ENCODE data around the gene SLC24A3. TPM values are rescaled to one million over a fixed set of nuclear protein-coding genes. Genes with fewer than 3 reads are reported as not detected.

Gene SLC24A3
- total RNA-seq, 4 donors from 2014 or later = 12.9 to 49.8 (median 27.6) TPM

DNA sequence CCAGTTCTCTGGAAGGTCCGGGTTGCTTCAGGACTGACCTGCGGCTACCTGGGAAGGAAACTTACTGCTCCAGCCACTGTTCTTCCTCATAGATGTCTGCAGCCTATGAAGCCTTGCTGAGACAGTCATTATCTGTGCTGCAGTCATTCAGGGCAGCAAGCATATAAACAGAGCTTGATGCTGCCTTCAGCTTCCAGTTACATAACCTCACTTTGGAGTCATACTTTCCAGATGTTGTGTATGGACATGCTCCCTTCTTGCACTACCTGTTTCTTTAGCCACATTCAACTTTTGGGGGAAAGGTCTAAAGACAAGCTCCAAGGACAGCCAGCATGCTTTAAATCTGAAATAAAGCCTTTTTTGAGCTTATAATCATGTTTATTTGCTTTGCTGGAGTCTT is 98.1 kb downstream of the SLC24A3 start:
- TF ChIP-seq, protein P1, sequence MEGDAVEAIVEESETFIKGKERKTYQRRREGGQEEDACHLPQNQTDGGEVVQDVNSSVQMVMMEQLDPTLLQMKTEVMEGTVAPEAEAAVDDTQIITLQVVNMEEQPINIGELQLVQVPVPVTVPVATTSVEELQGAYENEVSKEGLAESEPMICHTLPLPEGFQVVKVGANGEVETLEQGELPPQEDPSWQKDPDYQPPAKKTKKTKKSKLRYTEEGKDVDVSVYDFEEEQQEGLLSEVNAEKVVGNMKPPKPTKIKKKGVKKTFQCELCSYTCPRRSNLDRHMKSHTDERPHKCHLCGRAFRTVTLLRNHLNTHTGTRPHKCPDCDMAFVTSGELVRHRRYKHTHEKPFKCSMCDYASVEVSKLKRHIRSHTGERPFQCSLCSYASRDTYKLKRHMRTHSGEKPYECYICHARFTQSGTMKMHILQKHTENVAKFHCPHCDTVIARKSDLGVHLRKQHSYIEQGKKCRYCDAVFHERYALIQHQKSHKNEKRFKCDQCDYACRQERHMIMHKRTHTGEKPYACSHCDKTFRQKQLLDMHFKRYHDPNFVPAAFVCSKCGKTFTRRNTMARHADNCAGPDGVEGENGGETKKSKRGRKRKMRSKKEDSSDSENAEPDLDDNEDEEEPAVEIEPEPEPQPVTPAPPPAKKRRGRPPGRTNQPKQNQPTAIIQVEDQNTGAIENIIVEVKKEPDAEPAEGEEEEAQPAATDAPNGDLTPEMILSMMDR (IDR thresholded peaks at IDR 0.05) = no peak
- no peak for TF ChIP-seq POLR2A (IDR thresholded peaks at IDR 0.05)
- no peak for DNase-seq

DNA sequence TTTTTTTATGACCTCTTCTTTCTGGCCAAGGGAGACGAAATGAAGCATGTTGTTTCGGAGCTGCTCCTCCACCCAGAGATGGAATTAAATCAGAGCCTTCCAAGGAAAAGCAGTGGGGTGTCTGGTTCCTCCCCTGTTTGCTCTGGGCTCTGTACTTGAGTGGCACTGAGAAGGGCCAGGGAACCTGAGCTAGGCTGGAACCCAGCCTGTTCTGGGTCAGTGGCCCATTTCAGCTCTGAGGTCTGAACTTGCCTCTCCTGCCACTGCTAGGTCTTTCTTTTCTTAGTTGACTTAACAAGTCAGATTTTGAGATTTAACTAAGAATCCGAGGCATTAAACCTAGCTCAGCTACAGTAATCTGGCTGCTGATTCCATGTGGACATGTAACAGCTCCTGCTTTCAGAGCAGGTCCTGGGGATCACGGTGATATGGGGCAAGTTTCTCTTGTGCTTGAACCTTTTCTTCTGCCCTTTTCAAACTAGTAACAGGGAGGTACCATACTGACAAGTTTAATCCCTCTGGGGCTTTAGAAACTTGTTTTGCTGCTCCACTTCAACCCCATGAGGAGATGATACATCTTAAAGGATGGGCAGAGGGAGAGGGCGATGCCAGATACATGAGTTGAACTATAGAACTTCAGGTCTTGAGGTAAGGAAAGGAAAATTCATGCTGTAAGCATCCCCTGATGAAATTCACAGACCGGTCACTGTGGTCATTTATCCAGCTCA is 101.1 kb downstream of the SLC24A3 start:
- Histone ChIP-seq H3K4me1 (no peaks in the 10 kb centered on the region), H3K9me3 (no peaks in the 10 kb centered on the region), H3K4me3 (no peak overlapping the region), H3K27me3 (no peaks in the 10 kb centered on the region), H3K27ac (no peak overlapping the region), H3K36me3 (no peaks in the 10 kb centered on the region)
- no peak for TF ChIP-seq POLR2A (IDR thresholded peaks at IDR 0.05)
- TF ChIP-seq, protein P1 (IDR thresholded peaks at IDR 0.05) = no peak
- DNase-seq = no peak
- intact Hi-C loops (cut with DNase I; ENCODE audit: low total_unique reads) = no loop called here

More for the DNA sequence above, 98.1 kb downstream of the SLC24A3 start:
- no peaks in the 10 kb centered on the region for H3K36me3 ChIP-seq
- H3K27me3 ChIP-seq = no peaks in the 10 kb centered on the region
- intact Hi-C loops (cut with DNase I; ENCODE audit: low total_unique reads) = no loop called here
- no peak overlapping the region for H3K27ac ChIP-seq
- no peaks in the 10 kb centered on the region for H3K4me1 ChIP-seq
- H3K4me3 ChIP-seq = no peak overlapping the region
- H3K9me3 ChIP-seq = no peaks in the 10 kb centered on the region

- no peak for TF ChIP-seq POLR2A (IDR thresholded peaks at IDR 0.05)
- TF ChIP-seq, protein P1 (IDR thresholded peaks at IDR 0.05) = no peak
- DNase-seq = no peak
- Histone ChIP-seq H3K4me3 (no peak overlapping the region), H3K4me1 (no peaks in the 10 kb centered on the region), H3K27me3 (no peaks in the 10 kb centered on the region), H3K27ac (no peak overlapping the region), H3K9me3 (no peaks in the 10 kb centered on the region), H3K36me3 (no peaks in the 10 kb centered on the region)
- intact Hi-C loops (cut with DNase I; ENCODE audit: low total_unique reads) = no loop called here
Measured at GRCh38 chr20:19314621-19315020, 102.2 kb downstream of the SLC24A3 start.

DNA sequence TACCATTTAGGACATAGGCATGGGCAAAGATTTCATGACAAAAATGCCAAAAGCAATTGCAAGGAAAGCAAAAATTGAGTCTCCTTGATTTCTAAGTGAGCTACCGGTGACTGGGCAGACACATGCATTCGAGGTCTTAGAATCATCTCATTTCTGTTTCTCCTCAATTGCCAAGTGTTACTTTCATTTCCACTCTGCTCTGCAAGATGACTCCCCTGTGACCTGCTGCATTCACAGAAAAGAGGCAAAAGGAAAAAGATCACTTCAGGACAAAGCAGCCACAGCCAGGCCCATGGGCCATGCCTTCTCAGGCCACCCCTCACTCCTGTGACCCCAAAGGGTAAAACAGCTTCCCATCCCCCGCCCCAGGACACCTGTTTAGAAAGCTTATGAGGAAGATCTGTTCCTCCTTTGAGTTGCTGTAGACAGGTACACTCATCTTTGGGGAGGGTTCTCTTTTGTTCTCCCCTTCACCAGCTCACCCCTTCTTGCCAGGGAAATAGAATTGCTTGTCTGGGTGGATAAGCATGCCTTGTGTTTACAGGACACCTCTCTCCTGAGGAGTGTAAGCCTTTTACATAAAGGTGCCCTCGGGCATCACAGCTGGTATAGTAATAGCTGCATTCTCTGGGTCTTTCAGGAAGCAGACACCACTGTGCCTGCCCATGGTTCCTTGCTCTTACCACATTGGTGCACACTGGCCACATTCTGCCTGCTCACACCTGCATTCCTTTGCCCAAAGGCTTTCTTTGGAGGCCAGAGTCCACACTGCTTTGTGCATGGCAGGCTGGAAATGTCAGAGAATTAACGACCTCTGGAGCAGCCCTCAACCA is 105.0 kb downstream of the SLC24A3 start:
- DNase-seq = no peak
- H3K27ac ChIP-seq = no peak overlapping the region
- TF ChIP-seq, protein P1 (IDR thresholded peaks at IDR 0.05) = no peak
- TF ChIP-seq POLR2A (IDR thresholded peaks at IDR 0.05) = no peak
- H3K9me3 ChIP-seq = no peaks in the 10 kb centered on the region
- intact Hi-C loops (cut with DNase I; ENCODE audit: low total_unique reads) = no loop called here
- H3K4me1 ChIP-seq = no peaks in the 10 kb centered on the region
- no peaks in the 10 kb centered on the region for H3K36me3 ChIP-seq
- H3K4me3 ChIP-seq = no peak overlapping the region
- H3K27me3 ChIP-seq = no peaks in the 10 kb centered on the region

- no peak for DNase-seq
- Histone ChIP-seq H3K4me1 (no peaks in the 10 kb centered on the region), H3K27me3 (no peaks in the 10 kb centered on the region), H3K27ac (no peak overlapping the region), H3K9me3 (no peaks in the 10 kb centered on the region), H3K36me3 (no peaks in the 10 kb centered on the region), H3K4me3 (no peak overlapping the region)
- intact Hi-C loops (cut with DNase I; ENCODE audit: low total_unique reads) = no loop called here
- TF ChIP-seq, protein P1 (IDR thresholded peaks at IDR 0.05) = no peak
- no peak for TF ChIP-seq POLR2A (IDR thresholded peaks at IDR 0.05)
Measured at GRCh38 chr20:19318610-19319009, 106.2 kb downstream of the SLC24A3 start.
